Body of pancreas (tissue), 4 donors: ENCODE data around the gene TYW1. TPM values are rescaled to one million over a fixed set of nuclear protein-coding genes. Genes with fewer than 3 reads are reported as not detected.
"Not testable (repeated sequence)": the region's sequence is repeated elsewhere in the genome, so short reads cannot be mapped to it uniquely, and the experiment has no call there.

Experiments
- ATAC-seq: fragments of 150-250 bp; one replicate; pipeline ENCODE4 v1.9.1; 2016
- DNase-seq, 4 donors: peaks; one replicate each; pipeline ENCODE4 v3.0.0-alpha.2; 2019
- H3K27ac ChIP-seq, 4 donors: fragments of 200-600 bp; sonication (generic); 1 replicate in 3 of 4; 2 replicates in 1 of 4; pipeline versions ENCODE4 v1.5.1 to v1.6.1; 2016 to 2019; ENCODE audit warnings: mild to moderate bottlenecking in 1 of 4, mixed read lengths in 1 of 4, moderate library complexity in 1 of 4
- H3K27me3 ChIP-seq, 2 donors: fragments of 200-600 bp; sonication (generic); one replicate each; pipeline ENCODE4 v1.6.0; 2016; ENCODE audit warnings: mild to moderate bottlenecking in 1 of 2
- H3K36me3 ChIP-seq, 2 donors: fragments of 200-600 bp; sonication (generic); replicated peaks in 1 of 2; 2 replicates each; pipeline ENCODE4 v1.5.1; 2016; ENCODE audit warnings: low read depth in 2 of 2; ENCODE audit not compliant: insufficient read depth in 1 of 2
- H3K4me1 ChIP-seq: fragments of 200-600 bp; sonication (generic); one replicate; pipeline ENCODE4 v1.6.0; 2016
- H3K4me3 ChIP-seq, 2 donors: fragments of 200-600 bp; sonication (generic); 1 replicate in 1 of 2; 2 replicates in 1 of 2; pipeline ENCODE4 v1.5.1; 2016 to 2019
- H3K9me3 ChIP-seq, 3 donors: fragments of 200-600 bp; sonication (generic); 1 replicate in 2 of 3; 2 replicates in 1 of 3; pipeline ENCODE4 v1.5.1; 2016
- CTCF ChIP-seq, 7 experiments: fragments of 450-650 bp in 4 of 7; fragments of 200-600 bp in 3 of 7; sonication (generic) in 3 of 7; IDR thresholded peaks; one replicate each; pipeline ENCODE4 v1.5.1; 2016 to 2019; ENCODE audit warnings: antibody characterized with exemption in 7 of 7
- POLR2A ChIP-seq, 3 donors: fragments of 450-650 bp; IDR thresholded peaks; one replicate each; pipeline ENCODE4 v1.6.1; 2016; ENCODE audit warnings: antibody characterized with exemption in 3 of 3, mild to moderate bottlenecking in 2 of 3
- WGBS, 2 donors: methylation state at CpG; one replicate each; pipeline ENCODE4 v1.1.5; 2017; 5-methylcytosine and 5-hydroxymethylcytosine counted together
- intact Hi-C: fragments of 100-400 bp; cut with DNase I; formaldehyde crosslinking; loops from one replicate; pipeline ENCODE4 v1.15.1; 2023
- total RNA-seq, 2 donors: library from RNA; depleted of rRNA; stranded (reverse); fragments of >200 nt; gene quantifications; one replicate each; pipeline ENCODE4 v1.1.0, GENCODE V29; 2016

The TYW1 gene
- total RNA-seq, 2 donors from 2014 or later = 7.6 to 15.6 TPM

- ATAC-seq = peak; percentile 73
- peak overlapping the region in 1 of 4 donors; percentile 10 for H3K27ac ChIP-seq
These were observed 196.4 kb downstream of the TYW1 start for GRCh38 chr7:67192889-67193613.

GRCh38 chr7:67196176-67196575 is 199.5 kb downstream of the TYW1 start:
- DNase-seq, H3K36me3 ChIP-seq, H3K27ac ChIP-seq, intact Hi-C loops, H3K27me3 ChIP-seq, ATAC-seq, H3K9me3 ChIP-seq, H3K4me1 ChIP-seq, H3K4me3 ChIP-seq: not testable (repeated sequence)
- WGBS, 2 donors = 92 to 100% methylated on average over 2 of the region's 2 CpGs

More at GRCh38 chr7:67192889-67193613, 196.4 kb downstream of the TYW1 start:
- H3K4me3 ChIP-seq, H3K27me3 ChIP-seq, H3K36me3 ChIP-seq, intact Hi-C loops, H3K9me3 ChIP-seq: not testable (repeated sequence)
- WGBS, 2 donors = 42 to 45% methylated on average over 11 of the region's 11 CpGs
- peaks cover 15% of the 10 kb centered on the region for H3K4me1 ChIP-seq
- DNase-seq = peak; percentile 22 to 56 (median 34)

- intact Hi-C loops, H3K27me3 ChIP-seq: not testable (repeated sequence)
- WGBS, 2 donors = 92 to 93% methylated on average over 8 of the region's 9 CpGs
These were observed 202.4 kb downstream of the TYW1 start for GRCh38 chr7:67198865-67199526.

GRCh38 chr7:67205772-67206171 is 209.1 kb downstream of the TYW1 start:
- WGBS, 2 donors = 67 to 75% methylated on average over 2 of the region's 2 CpGs
- ATAC-seq, intact Hi-C loops: not testable (repeated sequence)

More at GRCh38 chr7:67198865-67199526, 202.4 kb downstream of the TYW1 start:
- H3K4me1 ChIP-seq, H3K36me3 ChIP-seq, H3K9me3 ChIP-seq, H3K4me3 ChIP-seq, DNase-seq, H3K27ac ChIP-seq, ATAC-seq: not testable (repeated sequence)

DNA sequence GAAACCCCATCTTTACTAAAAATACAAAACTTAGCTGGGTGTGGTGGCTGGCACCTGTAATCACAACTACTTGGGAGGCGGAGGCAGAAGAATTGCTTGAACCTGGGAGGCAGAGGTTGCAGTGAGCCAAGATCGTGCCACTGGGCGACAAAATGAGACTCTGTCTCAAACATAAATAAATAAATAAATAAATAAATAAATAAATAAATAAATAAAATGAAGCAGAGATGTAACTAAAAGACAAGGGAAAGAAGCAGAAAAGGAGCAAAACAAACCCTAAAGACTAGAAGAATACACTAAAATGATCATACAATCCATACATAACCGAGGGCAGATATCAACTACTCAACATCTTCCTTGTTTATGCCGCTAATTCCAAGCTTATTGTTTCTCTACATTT is 209.8 kb downstream of the TYW1 start:
- intact Hi-C loops = no loop called here

More at GRCh38 chr7:67205772-67206171, 209.1 kb downstream of the TYW1 start:
- H3K27ac ChIP-seq, H3K9me3 ChIP-seq, H3K27me3 ChIP-seq, H3K4me1 ChIP-seq, H3K4me3 ChIP-seq, H3K36me3 ChIP-seq, DNase-seq: not testable (repeated sequence)

DNA sequence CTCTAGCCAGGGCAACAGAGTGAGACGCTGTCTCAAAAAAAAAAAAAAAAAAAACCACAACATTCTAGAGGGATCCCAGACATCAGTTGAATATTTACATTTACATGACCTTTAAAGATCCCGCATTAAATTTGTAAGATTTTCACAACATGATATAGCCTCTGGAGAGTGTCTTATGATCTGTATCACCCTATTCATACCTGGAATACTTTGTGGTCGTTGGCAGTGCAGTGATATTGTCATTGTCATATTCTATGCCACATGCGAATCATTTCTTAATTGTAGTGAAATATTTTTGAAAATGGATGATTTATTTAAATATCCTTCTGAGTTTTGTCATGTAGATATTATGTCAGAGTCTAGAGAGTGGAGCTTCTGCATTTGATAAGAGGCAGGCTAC is 212.0 kb downstream of the TYW1 start:
- not testable (repeated sequence) for ATAC-seq

More for the DNA sequence above, 209.8 kb downstream of the TYW1 start:
- 96 to 98% methylated on average over 5 of the region's 5 CpGs for WGBS, 2 donors
- DNase-seq = no peak
- H3K27ac ChIP-seq = no peak overlapping the region
- no peak for TF ChIP-seq POLR2A (IDR thresholded peaks at IDR 0.05)
- no peak for TF ChIP-seq CTCF (IDR thresholded peaks at IDR 0.05)
- no peak overlapping the region for H3K4me3 ChIP-seq
- no peaks in the 10 kb centered on the region for H3K36me3 ChIP-seq
- no peaks in the 10 kb centered on the region for H3K27me3 ChIP-seq
- H3K4me1 ChIP-seq = no peaks in the 10 kb centered on the region
- no peak for ATAC-seq
- H3K9me3 ChIP-seq = no peaks in the 10 kb centered on the region

GRCh38 chr7:67209256-67209655 is 212.6 kb downstream of the TYW1 start:
- no peak for TF ChIP-seq POLR2A (IDR thresholded peaks at IDR 0.05)
- no peak for TF ChIP-seq CTCF (IDR thresholded peaks at IDR 0.05)
- no peak overlapping the region for H3K27ac ChIP-seq
- no peak overlapping the region for H3K4me3 ChIP-seq
- DNase-seq = no peak
- H3K4me1 ChIP-seq = no peaks in the 10 kb centered on the region
- H3K27me3 ChIP-seq = no peaks in the 10 kb centered on the region
- ATAC-seq = no peak
- no peaks in the 10 kb centered on the region for H3K9me3 ChIP-seq
- intact Hi-C loops = no loop called here
- no peaks in the 10 kb centered on the region for H3K36me3 ChIP-seq
- 93 to 95% methylated on average over 4 of the region's 4 CpGs for WGBS, 2 donors

More for the DNA sequence above, 212.0 kb downstream of the TYW1 start:
- intact Hi-C loops, DNase-seq, H3K27me3 ChIP-seq, H3K27ac ChIP-seq, H3K4me3 ChIP-seq, H3K9me3 ChIP-seq, H3K4me1 ChIP-seq, H3K36me3 ChIP-seq: not testable (repeated sequence)
- 70 to 89% methylated on average over 4 of the region's 4 CpGs for WGBS, 2 donors
